K562 (cell line): Measurements from ENCODE around the gene OR52E6. TPM values are rescaled to one million over a fixed set of nuclear protein-coding genes. Genes with fewer than 3 reads are reported as not detected.
A peak's percentile ranks its signal among the peaks of the same experiment; 100 is the strongest.

Source experiments
- ATAC-seq: fragments of 200-7000 bp; cut with Tn5 transposase; 3 replicates; pipeline ENCODE4 v1.9.1; 2020; ENCODE audit warnings: moderate library complexity
- BruUV-seq: library from RNA; stranded (reverse); fragments of 400-500 nt; replicated peaks from 2 replicates; lab custom pipeline; 2021; lab: Mats Ljungman, UMichigan
- CTCF ChIA-PET: fragments of 300-600 bp; formaldehyde crosslinking; extraction: SDS; loops from one replicate; lab custom pipeline; 2021; ENCODE audit warnings: low intra/inter-chr PET ratio; lab: Yijun Ruan, JAX
- POLR2A ChIA-PET: fragments of 300-600, 350-650 bp; sonication (Branson Sonifier 250); formaldehyde crosslinking; extraction: SDS; loops from one replicate; lab custom pipeline; 2021; ENCODE audit warnings: antibody characterized with exemption, inconsistent platforms; lab: Yijun Ruan, JAX
- DNase-seq, 4 experiments: peaks; one replicate each; pipeline versions ENCODE4 v3.0.0 to v3.0.0-alpha.2; 2011 to 2018; ENCODE audit warnings: low spot score in 3 of 4, mixed read lengths in 3 of 4; ENCODE audit errors: extremely low read depth in 1 of 4
- FAIRE-seq: peaks from 2 replicates; lab custom pipeline; 2011; peaks lifted over from hg19 to GRCh38; lab: Jason Lieb, UNC
- H2AFZ ChIP-seq: 2 replicates; pipeline ENCODE4 v1.6.0; 2011; ENCODE audit warnings: low read depth, low read length, control low read depth, inconsistent platforms
- H3K27ac ChIP-seq: fragments of 200-600 bp; 3 replicates; pipeline ENCODE4 v1.8.0; 2011; ENCODE audit warnings: low read depth, mild to moderate bottlenecking, control low read depth, inconsistent platforms, low read length, moderate library complexity, mixed read lengths; ENCODE audit errors: extremely low read depth
- H3K27me3 ChIP-seq, 2 experiments: fragments of 300-600 bp in 1 of 2; 2 replicates in 1 of 2; 3 replicates in 1 of 2; pipeline versions ENCODE4 v1.6.0 to v1.8.0; 2011; ENCODE audit warnings: inconsistent platforms in 2 of 2, low read length in 2 of 2, mild to moderate bottlenecking in 1 of 2, mixed read lengths in 1 of 2, moderate library complexity in 1 of 2; ENCODE audit not compliant: control insufficient read depth in 2 of 2, insufficient read depth in 2 of 2
- H3K36me3 ChIP-seq: fragments of 300-600 bp; 3 replicates; pipeline ENCODE4 v1.8.0; 2011; ENCODE audit warnings: mild to moderate bottlenecking, low read length, inconsistent platforms; ENCODE audit not compliant: control insufficient read depth, insufficient read depth
- H3K4me1 ChIP-seq, 2 experiments: fragments of 200-600 bp in 1 of 2; replicated peaks in 1 of 2; 2 replicates in 1 of 2; 3 replicates in 1 of 2; pipeline versions ENCODE4 v1.5.1 to v1.8.0; 2011; ENCODE audit warnings: inconsistent platforms in 2 of 2, low read length in 2 of 2, mild to moderate bottlenecking in 1 of 2, mixed read lengths in 1 of 2, moderate library complexity in 1 of 2; ENCODE audit not compliant: control insufficient read depth in 2 of 2, insufficient read depth in 2 of 2
- H3K4me2 ChIP-seq: 2 replicates; pipeline ENCODE4 v1.6.1; 2011; ENCODE audit warnings: low read length, control low read depth, inconsistent platforms, mixed read lengths; ENCODE audit not compliant: insufficient read depth
- H3K4me3 ChIP-seq: fragments of 200-600 bp; sonication (generic), shearing (Covaris generic); 2 replicates; pipeline ENCODE4 v1.5.1; 2016; ENCODE audit warnings: control low read depth, inconsistent platforms
- H3K79me2 ChIP-seq: fragments of 200-600 bp; 3 replicates; pipeline ENCODE4 v1.8.0; 2011; ENCODE audit warnings: low read length, inconsistent platforms; ENCODE audit not compliant: control insufficient read depth, insufficient read depth
- H3K9ac ChIP-seq, 2 experiments: 2 replicates each; pipeline versions ENCODE4 v1.6.0 to v1.6.1; 2011; ENCODE audit warnings: low read depth in 2 of 2, low read length in 2 of 2, control low read depth in 1 of 2, inconsistent platforms in 1 of 2, mild to moderate bottlenecking in 1 of 2, mixed read lengths in 1 of 2; ENCODE audit not compliant: insufficient read depth in 1 of 2
- H3K9me1 ChIP-seq: one replicate; pipeline ENCODE4 v1.6.0; 2011; ENCODE audit warnings: inconsistent platforms, mild to moderate bottlenecking, low read length, moderate library complexity; ENCODE audit not compliant: control insufficient read depth, insufficient read depth
- H3K9me3 ChIP-seq: replicated peaks from 2 replicates; pipeline ENCODE4 v1.5.1; 2011; ENCODE audit warnings: low read depth, low read length, inconsistent platforms; ENCODE audit not compliant: control insufficient read depth, insufficient read depth
- H4K20me1 ChIP-seq: replicated peaks from 2 replicates; pipeline ENCODE4 v1.6.1; 2011; ENCODE audit warnings: low read length, inconsistent platforms, mixed read lengths; ENCODE audit not compliant: control insufficient read depth, insufficient read depth
- HCFC1 ChIP-seq: IDR thresholded peaks from 2 replicates; pipeline ENCODE4 v1.6.1; 2012; ENCODE audit warnings: low read depth, low read length, improper control_type of control experiment
- IRF1 ChIP-seq: sonication (generic); formaldehyde crosslinking; IDR thresholded peaks from 2 replicates; pipeline ENCODE4 v1.8.0; 2022; ENCODE audit warnings: missing genetic modification reagents, mild to moderate bottlenecking, borderline replicate concordance
- IRF9 ChIP-seq: fragments of 450-650 bp; IDR thresholded peaks from 2 replicates; pipeline ENCODE4 v1.6.1; 2016; ENCODE audit warnings: missing biosample characterization, missing genetic modification characterization
- MBD1 ChIP-seq: fragments of 250-450 bp; sonication (Bioruptor Pico); IDR thresholded peaks from 2 replicates; pipeline ENCODE4 v1.8.0; 2022; ENCODE audit warnings: inconsistent platforms
- MITF ChIP-seq: IDR thresholded peaks from 2 replicates; pipeline ENCODE4 v1.6.1; 2014; ENCODE audit warnings: antibody characterized with exemption
- PHTF2 ChIP-seq: fragments of 250-450 bp; sonication (Bioruptor Pico); IDR thresholded peaks from 2 replicates; pipeline ENCODE4 v1.5.0; 2021; ENCODE audit warnings: mild to moderate bottlenecking
- TEAD4 ChIP-seq, 2 experiments: sonication (generic) in 1 of 2; formaldehyde crosslinking in 1 of 2; IDR thresholded peaks; 2 replicates each; pipeline versions ENCODE4 v1.6.1 to v1.8.0; 2012 to 2022; ENCODE audit warnings: borderline replicate concordance in 1 of 2, inconsistent platforms in 1 of 2, low read length in 1 of 2, mild to moderate bottlenecking in 1 of 2, missing genetic modification reagents in 1 of 2
- TRIM24 ChIP-seq, 2 experiments: fragments of 450-650 bp; IDR thresholded peaks; 2 replicates each; pipeline ENCODE4 v1.6.1; 2016
- TSHZ1 ChIP-seq: fragments of 250-450 bp; sonication (Bioruptor Pico); IDR thresholded peaks from 2 replicates; pipeline ENCODE4 v1.4.0; 2020; ENCODE audit warnings: mild to moderate bottlenecking, moderate library complexity
- ZNF395 ChIP-seq: fragments of 200-800 bp; sonication (Bioruptor generic); IDR thresholded peaks from 2 replicates; pipeline ENCODE4 v1.6.1; 2017; ENCODE audit warnings: missing genetic modification characterization, missing compliant biosample characterization
- WGBS: fragments of 100-300 bp; shearing (Covaris generic); methylation state at CpG from one replicate; pipeline ENCODE4 v1.1.6; 2016; ENCODE audit warnings: low coverage, mixed read lengths; ENCODE audit not compliant: insufficient coverage; ENCODE audit errors: missing lambda C conversion rate; 5-methylcytosine and 5-hydroxymethylcytosine counted together
- in situ Hi-C: fragments of 300-500 bp; cut with MboI; formaldehyde crosslinking; loops from 4 replicates; pipeline ENCODE4 v1.15.0; 2018; ENCODE audit warnings: inconsistent platforms, mixed read lengths
- intact Hi-C: fragments of 100-400 bp; cut with micrococcal nuclease; formaldehyde crosslinking; loops from 2 replicates; pipeline ENCODE4 v1.14.2; 2022
- polyA plus RNA-seq, 8 experiments: library from polyadenylated mRNA; depleted of rRNA in 4 of 8; stranded (reverse) in 5 of 8; unstranded in 3 of 8; fragments of >200 nt; fragmentation: Nextera tagmentation in 2 of 8; fragmentation: Illumina TruSeq in 1 of 8; extraction: Ambion mirVana in 2 of 8; extraction: Trizol in 1 of 8; gene quantifications; 2 replicates each; pipeline versions ENCODE4 v1.2.1 to v1.2.3, GENCODE V29; 2011 to 2014; ENCODE audit warnings: inconsistent platforms in 1 of 8, missing spikeins in 1 of 8
- total RNA-seq, 7 experiments: library from RNA; depleted of rRNA in 6 of 7; stranded (reverse); fragments of >200 nt in 6 of 7; fragmentation: Illumina TruSeq in 2 of 7; extraction: Trizol in 2 of 7; gene quantifications; 2 replicates each; pipeline versions ENCODE4 v1.2.1 to v1.2.3, GENCODE V29; 2011 to 2021; ENCODE audit warnings: low replicate concordance in 1 of 7

The OR52E6 gene
- total and polyA plus RNA-seq, 9 of the 15 experiments (the other 6 are each of a cell fraction or from before 2014, with no cell fraction given), result not detected

GRCh38 chr11:5846701-5847100, 5.0 kb upstream of the OR52E6 start (continued):
- TF ChIP-seq IRF9 (tag) (no peak), TRIM24 (IDR thresholded peaks at IDR 0.05) (0 out of 4 replicates have a peak, but pooled peaks of 1 of the 2 experiments have one; percentile 18), TEAD4 (IDR thresholded peaks at IDR 0.05; ENCODE audit: low read length) (peak; percentile 81), TEAD4 (CRISPR knock-in tag; IDR thresholded peaks at IDR 0.05; ENCODE audit: borderline replicate concordance) (no peak)
- TF ChIP-seq, all 486 proteins: peak for 11

- Histone ChIP-seq H3K79me2 (no peaks in the 10 kb centered on the region), H3K4me2 (no peak overlapping the region), H2AFZ (no peak overlapping the region), H3K27ac (no peak overlapping the region), H3K36me3 (no peaks in the 10 kb centered on the region), H3K27me3 (no peaks in the 10 kb centered on the region), H3K4me3 (no peak overlapping the region), H4K20me1 (no peaks in the 10 kb centered on the region), H3K4me1 (no peaks in the 10 kb centered on the region), H3K9ac (no peak overlapping the region), H3K9me1 (no peaks in the 10 kb centered on the region), H3K9me3 (no peaks in the 10 kb centered on the region)
- ATAC-seq (no peak), DNase-seq (no peak), FAIRE-seq (no peak)
- WGBS, result 0% methylated on average over 2 of the region's 2 CpGs
- no TSS peak for BruUV-seq
- CTCF ChIA-PET, result no interaction called here
- in situ Hi-C loops, result no loop called here
- intact Hi-C loops, result no loop called here
- POLR2A ChIA-PET, result interaction anchor here (0.9 kb wide), 1 partner anchor 9 kb away, joined by 3 read pairs; no protein-coding TSS in a partner anchor
- TF ChIP-seq MITF, result no peak
- TF ChIP-seq TSHZ1 (CRISPR knock-in tag), result no peak
- no peak for TF ChIP-seq MBD1 (CRISPR knock-in tag)
- TF ChIP-seq ZNF395 (CRISPR knock-in tag), result no peak
- no peak for TF ChIP-seq PHTF2 (CRISPR knock-in tag)
- no peak for TF ChIP-seq HCFC1
- no peak for TF ChIP-seq IRF1 (CRISPR knock-in tag)
These were observed 4.0 kb downstream of the OR52E6 start for GRCh38 chr11:5837695-5838094.
